GM12878 (cell line): Measurements from ENCODE around the gene FIZ1.

ENCODE experiments used
- CHD2 ChIP-seq: IDR thresholded peaks from 2 replicates; pipeline ENCODE4 v1.6.1; 2011; ENCODE audit warnings: low read depth, low read length, improper control_type of control experiment, borderline replicate concordance
- EP300 ChIP-seq, 2 experiments: fragments of 150-350 bp in 1 of 2; IDR thresholded peaks; 2 replicates each; pipeline ENCODE4 v1.6.1; 2011 to 2012; ENCODE audit warnings: low read depth in 2 of 2, low read length in 2 of 2, borderline replicate concordance in 1 of 2, improper control_type of control experiment in 1 of 2, inconsistent platforms in 1 of 2; ENCODE audit not compliant: control insufficient read depth in 1 of 2
- EZH2 ChIP-seq: IDR thresholded peaks from 2 replicates; pipeline ENCODE4 v1.6.1; 2012; ENCODE audit warnings: low read depth, mild to moderate bottlenecking, control low read depth, inconsistent platforms, low read length, borderline replicate concordance; ENCODE audit not compliant: control insufficient read depth
- FOXK2 ChIP-seq: fragments of 450-650 bp; IDR thresholded peaks from 2 replicates; pipeline ENCODE4 v1.6.1; 2017; ENCODE audit warnings: mild to moderate bottlenecking, moderate library complexity
- NR2C2 ChIP-seq: IDR thresholded peaks from 2 replicates; pipeline ENCODE4 v1.6.1; 2011; ENCODE audit warnings: borderline replicate concordance, low read depth; ENCODE audit not compliant: control insufficient read depth, insufficient read length
- POLR2A ChIP-seq: IDR thresholded peaks from 2 replicates; pipeline ENCODE4 v1.6.1; 2011; ENCODE audit warnings: low read depth, mild to moderate bottlenecking, low read length
- RUNX3 ChIP-seq: IDR thresholded peaks from 2 replicates; pipeline ENCODE4 v1.6.1; 2012; ENCODE audit warnings: low read length, inconsistent platforms
- TF ChIP-seq, protein P1 (sequence below): IDR thresholded peaks from 2 replicates; pipeline ENCODE4 v1.6.1; 2011; ENCODE audit warnings: borderline replicate concordance, low read depth, mild to moderate bottlenecking, moderate library complexity, mixed read lengths, low read length; ENCODE audit not compliant: insufficient read depth; ENCODE audit errors: extremely low read length
- TF ChIP-seq, protein P2 (sequence below), 3 experiments: IDR thresholded peaks in 2 of 3; conservative IDR thresholded peaks in 1 of 3; 2 replicates each; pipeline ENCODE4 v1.5.1; 2011; ENCODE audit warnings: low read depth in 3 of 3, low read length in 3 of 3, mild to moderate bottlenecking in 3 of 3, control low read depth in 2 of 3, moderate library complexity in 2 of 3, inconsistent platforms in 1 of 3, mixed read lengths in 1 of 3; ENCODE audit not compliant: control insufficient read depth in 2 of 3, insufficient read depth in 1 of 3; ENCODE audit errors: extremely low read depth in 1 of 3
- TF ChIP-seq, protein P3 (sequence below): IDR thresholded peaks from 2 replicates; pipeline ENCODE4 v1.6.1; 2012; ENCODE audit warnings: mild to moderate bottlenecking, low read depth, low read length
- TF ChIP-seq, protein P4 (sequence below): fragments of 450-650 bp; IDR thresholded peaks from 2 replicates; pipeline ENCODE4 v1.6.1; 2017; ENCODE audit warnings: borderline replicate concordance

DNA sequence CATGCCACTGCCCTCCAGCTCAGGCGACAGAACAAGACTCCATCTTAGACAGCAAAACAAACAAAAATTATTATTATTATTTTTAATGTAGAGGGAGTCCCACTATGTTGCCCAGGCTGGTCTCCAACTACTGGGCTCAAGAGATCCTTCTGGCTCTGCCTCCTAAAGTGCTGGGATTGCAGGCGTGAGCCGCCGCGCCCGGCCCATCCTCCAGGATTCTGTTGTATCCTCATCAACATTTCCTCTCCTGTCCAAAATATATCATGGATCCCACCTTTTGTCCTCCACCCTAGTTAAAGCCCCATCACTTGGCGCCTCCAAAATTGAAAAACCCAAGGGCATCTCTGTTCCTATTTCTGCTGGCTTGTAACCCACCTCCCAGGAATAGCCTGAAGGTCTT is 23.8 kb upstream of the FIZ1 start:
- no peak for TF ChIP-seq NR2C2
- TF ChIP-seq EP300 (IDR thresholded peaks at IDR 0.05; ENCODE audit: borderline replicate concordance in 1 of 2, control insufficient read depth in 1 of 2, low read depth in 2 of 2, low read length in 2 of 2): no peak
- TF ChIP-seq, protein P1, sequence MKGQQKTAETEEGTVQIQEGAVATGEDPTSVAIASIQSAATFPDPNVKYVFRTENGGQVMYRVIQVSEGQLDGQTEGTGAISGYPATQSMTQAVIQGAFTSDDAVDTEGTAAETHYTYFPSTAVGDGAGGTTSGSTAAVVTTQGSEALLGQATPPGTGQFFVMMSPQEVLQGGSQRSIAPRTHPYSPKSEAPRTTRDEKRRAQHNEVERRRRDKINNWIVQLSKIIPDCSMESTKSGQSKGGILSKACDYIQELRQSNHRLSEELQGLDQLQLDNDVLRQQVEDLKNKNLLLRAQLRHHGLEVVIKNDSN: no peak
- no peak for TF ChIP-seq POLR2A
- TF ChIP-seq RUNX3: no peak
- TF ChIP-seq, protein P2, sequence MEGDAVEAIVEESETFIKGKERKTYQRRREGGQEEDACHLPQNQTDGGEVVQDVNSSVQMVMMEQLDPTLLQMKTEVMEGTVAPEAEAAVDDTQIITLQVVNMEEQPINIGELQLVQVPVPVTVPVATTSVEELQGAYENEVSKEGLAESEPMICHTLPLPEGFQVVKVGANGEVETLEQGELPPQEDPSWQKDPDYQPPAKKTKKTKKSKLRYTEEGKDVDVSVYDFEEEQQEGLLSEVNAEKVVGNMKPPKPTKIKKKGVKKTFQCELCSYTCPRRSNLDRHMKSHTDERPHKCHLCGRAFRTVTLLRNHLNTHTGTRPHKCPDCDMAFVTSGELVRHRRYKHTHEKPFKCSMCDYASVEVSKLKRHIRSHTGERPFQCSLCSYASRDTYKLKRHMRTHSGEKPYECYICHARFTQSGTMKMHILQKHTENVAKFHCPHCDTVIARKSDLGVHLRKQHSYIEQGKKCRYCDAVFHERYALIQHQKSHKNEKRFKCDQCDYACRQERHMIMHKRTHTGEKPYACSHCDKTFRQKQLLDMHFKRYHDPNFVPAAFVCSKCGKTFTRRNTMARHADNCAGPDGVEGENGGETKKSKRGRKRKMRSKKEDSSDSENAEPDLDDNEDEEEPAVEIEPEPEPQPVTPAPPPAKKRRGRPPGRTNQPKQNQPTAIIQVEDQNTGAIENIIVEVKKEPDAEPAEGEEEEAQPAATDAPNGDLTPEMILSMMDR (IDR thresholded peaks at IDR 0.05 in 2 of 3, conservative IDR thresholded peaks at IDR 0.05 in 1 of 3; ENCODE audit: control insufficient read depth in 2 of 3, extremely low read depth in 1 of 3, insufficient read depth in 1 of 3, low read depth in 3 of 3, low read length in 3 of 3): no peak
- TF ChIP-seq EZH2: no peak
- no peak for TF ChIP-seq FOXK2
- TF ChIP-seq CHD2: no peak
- TF ChIP-seq, protein P3, sequence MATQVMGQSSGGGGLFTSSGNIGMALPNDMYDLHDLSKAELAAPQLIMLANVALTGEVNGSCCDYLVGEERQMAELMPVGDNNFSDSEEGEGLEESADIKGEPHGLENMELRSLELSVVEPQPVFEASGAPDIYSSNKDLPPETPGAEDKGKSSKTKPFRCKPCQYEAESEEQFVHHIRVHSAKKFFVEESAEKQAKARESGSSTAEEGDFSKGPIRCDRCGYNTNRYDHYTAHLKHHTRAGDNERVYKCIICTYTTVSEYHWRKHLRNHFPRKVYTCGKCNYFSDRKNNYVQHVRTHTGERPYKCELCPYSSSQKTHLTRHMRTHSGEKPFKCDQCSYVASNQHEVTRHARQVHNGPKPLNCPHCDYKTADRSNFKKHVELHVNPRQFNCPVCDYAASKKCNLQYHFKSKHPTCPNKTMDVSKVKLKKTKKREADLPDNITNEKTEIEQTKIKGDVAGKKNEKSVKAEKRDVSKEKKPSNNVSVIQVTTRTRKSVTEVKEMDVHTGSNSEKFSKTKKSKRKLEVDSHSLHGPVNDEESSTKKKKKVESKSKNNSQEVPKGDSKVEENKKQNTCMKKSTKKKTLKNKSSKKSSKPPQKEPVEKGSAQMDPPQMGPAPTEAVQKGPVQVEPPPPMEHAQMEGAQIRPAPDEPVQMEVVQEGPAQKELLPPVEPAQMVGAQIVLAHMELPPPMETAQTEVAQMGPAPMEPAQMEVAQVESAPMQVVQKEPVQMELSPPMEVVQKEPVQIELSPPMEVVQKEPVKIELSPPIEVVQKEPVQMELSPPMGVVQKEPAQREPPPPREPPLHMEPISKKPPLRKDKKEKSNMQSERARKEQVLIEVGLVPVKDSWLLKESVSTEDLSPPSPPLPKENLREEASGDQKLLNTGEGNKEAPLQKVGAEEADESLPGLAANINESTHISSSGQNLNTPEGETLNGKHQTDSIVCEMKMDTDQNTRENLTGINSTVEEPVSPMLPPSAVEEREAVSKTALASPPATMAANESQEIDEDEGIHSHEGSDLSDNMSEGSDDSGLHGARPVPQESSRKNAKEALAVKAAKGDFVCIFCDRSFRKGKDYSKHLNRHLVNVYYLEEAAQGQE: no peak
- TF ChIP-seq, protein P4, sequence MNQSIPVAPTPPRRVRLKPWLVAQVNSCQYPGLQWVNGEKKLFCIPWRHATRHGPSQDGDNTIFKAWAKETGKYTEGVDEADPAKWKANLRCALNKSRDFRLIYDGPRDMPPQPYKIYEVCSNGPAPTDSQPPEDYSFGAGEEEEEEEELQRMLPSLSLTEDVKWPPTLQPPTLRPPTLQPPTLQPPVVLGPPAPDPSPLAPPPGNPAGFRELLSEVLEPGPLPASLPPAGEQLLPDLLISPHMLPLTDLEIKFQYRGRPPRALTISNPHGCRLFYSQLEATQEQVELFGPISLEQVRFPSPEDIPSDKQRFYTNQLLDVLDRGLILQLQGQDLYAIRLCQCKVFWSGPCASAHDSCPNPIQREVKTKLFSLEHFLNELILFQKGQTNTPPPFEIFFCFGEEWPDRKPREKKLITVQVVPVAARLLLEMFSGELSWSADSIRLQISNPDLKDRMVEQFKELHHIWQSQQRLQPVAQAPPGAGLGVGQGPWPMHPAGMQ: no peak
